Activated CD4-positive, alpha-beta T cell treated with anti-CD3 and anti-CD28 coated beads, Interleukin-2, amount 10 ng/mL, durations not matched to agents 24 days and 14 days (primary cell): ENCODE results near the gene PMPCB. TPM values are rescaled to one million over a fixed set of nuclear protein-coding genes. Genes with fewer than 3 reads are reported as not detected.
A peak's percentile ranks its signal among the peaks of the same experiment; 100 is the strongest.

ENCODE experiments used
- DNase-seq: peaks from one replicate; pipeline ENCODE4 v3.0.0; 2022
- H3K27ac Mint-ChIP-seq: one replicate; pipeline ENCODE4 v1.8.0; 2022; ENCODE audit warnings: mild to moderate bottlenecking, mixed read lengths
- H3K27me3 Mint-ChIP-seq: one replicate; pipeline ENCODE4 v1.8.0; 2022; ENCODE audit warnings: mixed read lengths
- H3K36me3 Mint-ChIP-seq: one replicate; pipeline ENCODE4 v1.8.0; 2022; ENCODE audit warnings: low read depth, mild to moderate bottlenecking, mixed read lengths
- H3K4me1 Mint-ChIP-seq: one replicate; pipeline ENCODE4 v1.8.0; 2021; ENCODE audit warnings: mixed read lengths
- H3K4me3 Mint-ChIP-seq: one replicate; pipeline ENCODE4 v1.8.0; 2022; ENCODE audit warnings: mild to moderate bottlenecking, moderate library complexity, mixed read lengths
- H3K9me3 Mint-ChIP-seq: one replicate; pipeline ENCODE4 v1.8.0; 2021; ENCODE audit warnings: mixed read lengths
- intact Hi-C: fragments of 100-400 bp; cut with micrococcal nuclease; formaldehyde crosslinking; loops from one replicate; pipeline ENCODE4 v1.15.1; 2023
- total RNA-seq: library from RNA; stranded (reverse); gene quantifications from 2 replicates; pipeline ENCODE4 v1.2.3, GENCODE V29; 2022

Gene PMPCB
- total RNA-seq, 1 donor from 2014 or later, result 73.1 TPM

- Mint-ChIP-seq H3K27me3 (peaks cover 12% of the 10 kb centered on the region), H3K4me3 (peak overlapping the region; percentile 99), H3K4me1 (peaks cover 29% of the 10 kb centered on the region), H3K9me3 (no peaks in the 10 kb centered on the region), H3K36me3 (peaks cover 34% of the 10 kb centered on the region), H3K27ac (peak overlapping the region; percentile 95)
- intact Hi-C loops, result loop anchor here (1.0 kb wide), 4 partner anchors 18 to 149 kb away; partner anchors contain the start of genes DNAJC2 and NAPEPLD
- DNase-seq, result no peak
These were observed 573 bp downstream of the PMPCB start for GRCh38 chr7:103297837-103298179.

- DNase-seq, result no peak
- Mint-ChIP-seq H3K27ac (no peak overlapping the region), H3K36me3 (peaks cover 50% of the 10 kb centered on the region), H3K27me3 (no peaks in the 10 kb centered on the region), H3K9me3 (no peaks in the 10 kb centered on the region), H3K4me1 (peaks cover 34% of the 10 kb centered on the region), H3K4me3 (no peak overlapping the region)
- intact Hi-C loops, result no loop called here
These were observed 2.4 kb downstream of the PMPCB start for GRCh38 chr7:103299660-103300059.

- Mint-ChIP-seq H3K4me1 (peaks cover 35% of the 10 kb centered on the region), H3K36me3 (peaks cover 62% of the 10 kb centered on the region), H3K27me3 (no peaks in the 10 kb centered on the region), H3K4me3 (no peak overlapping the region), H3K9me3 (no peaks in the 10 kb centered on the region), H3K27ac (no peak overlapping the region)
- intact Hi-C loops, result no loop called here
- no peak for DNase-seq
These were observed 4.2 kb downstream of the PMPCB start for GRCh38 chr7:103301441-103301840.

- DNase-seq, result no peak
- Mint-ChIP-seq H3K9me3 (no peaks in the 10 kb centered on the region), H3K36me3 (peaks cover 72% of the 10 kb centered on the region), H3K4me3 (no peak overlapping the region), H3K27ac (no peak overlapping the region), H3K4me1 (peaks cover 8% of the 10 kb centered on the region), H3K27me3 (no peaks in the 10 kb centered on the region)
- intact Hi-C loops, result no loop called here
These were observed 10.4 kb downstream of the PMPCB start for GRCh38 chr7:103307503-103308231.

- no peaks in the 10 kb centered on the region for H3K9me3 Mint-ChIP-seq
- H3K4me3 Mint-ChIP-seq, result no peak overlapping the region
- DNase-seq, result no peak
- H3K27ac Mint-ChIP-seq, result no peak overlapping the region
- intact Hi-C loops, result no loop called here
- no peaks in the 10 kb centered on the region for H3K27me3 Mint-ChIP-seq
- peaks cover 84% of the 10 kb centered on the region for H3K36me3 Mint-ChIP-seq
- H3K4me1 Mint-ChIP-seq, result peaks cover 6% of the 10 kb centered on the region
These were observed 17.6 kb downstream of the PMPCB start for GRCh38 chr7:103314852-103315251.

GRCh38 chr7:103316380-103316941 lies 19.2 kb downstream of the PMPCB start:
- DNase-seq, result no peak
- no peaks in the 10 kb centered on the region for H3K27me3 Mint-ChIP-seq
- H3K9me3 Mint-ChIP-seq, result no peaks in the 10 kb centered on the region
- no peak overlapping the region for H3K27ac Mint-ChIP-seq
- no peak overlapping the region for H3K4me3 Mint-ChIP-seq
- intact Hi-C loops, result no loop called here
- H3K4me1 Mint-ChIP-seq, result peaks cover 4% of the 10 kb centered on the region
- peaks cover 77% of the 10 kb centered on the region for H3K36me3 Mint-ChIP-seq

- no peak overlapping the region for H3K27ac Mint-ChIP-seq
- H3K9me3 Mint-ChIP-seq, result no peaks in the 10 kb centered on the region
- H3K4me1 Mint-ChIP-seq, result peaks cover 4% of the 10 kb centered on the region
- no peak for DNase-seq
- intact Hi-C loops, result no loop called here
- peaks cover 77% of the 10 kb centered on the region for H3K36me3 Mint-ChIP-seq
- no peak overlapping the region for H3K4me3 Mint-ChIP-seq
- H3K27me3 Mint-ChIP-seq, result no peaks in the 10 kb centered on the region
These were observed 19.8 kb downstream of the PMPCB start for GRCh38 chr7:103317009-103317408.

GRCh38 chr7:103325744-103326143 lies 28.5 kb downstream of the PMPCB start:
- peaks cover 4% of the 10 kb centered on the region for H3K4me1 Mint-ChIP-seq
- H3K9me3 Mint-ChIP-seq, result no peaks in the 10 kb centered on the region
- intact Hi-C loops, result no loop called here
- H3K27ac Mint-ChIP-seq, result peak overlapping the region; percentile 76
- DNase-seq, result no peak
- no peaks in the 10 kb centered on the region for H3K27me3 Mint-ChIP-seq
- no peak overlapping the region for H3K4me3 Mint-ChIP-seq
- H3K36me3 Mint-ChIP-seq, result peaks cover 43% of the 10 kb centered on the region

- no peak overlapping the region for H3K27ac Mint-ChIP-seq
- intact Hi-C loops, result no loop called here
- peaks cover 24% of the 10 kb centered on the region for H3K4me1 Mint-ChIP-seq
- DNase-seq, result no peak
- H3K36me3 Mint-ChIP-seq, result peaks cover 50% of the 10 kb centered on the region
- no peaks in the 10 kb centered on the region for H3K9me3 Mint-ChIP-seq
- no peaks in the 10 kb centered on the region for H3K27me3 Mint-ChIP-seq
- no peak overlapping the region for H3K4me3 Mint-ChIP-seq
These were observed 39.5 kb downstream of the PMPCB start for GRCh38 chr7:103336761-103337160.

- peaks cover 52% of the 10 kb centered on the region for H3K36me3 Mint-ChIP-seq
- H3K4me3 Mint-ChIP-seq, result no peak overlapping the region
- no peaks in the 10 kb centered on the region for H3K9me3 Mint-ChIP-seq
- DNase-seq, result no peak
- no peak overlapping the region for H3K27ac Mint-ChIP-seq
- H3K27me3 Mint-ChIP-seq, result no peaks in the 10 kb centered on the region
- peaks cover 27% of the 10 kb centered on the region for H3K4me1 Mint-ChIP-seq
- intact Hi-C loops, result no loop called here
These were observed 41.6 kb downstream of the PMPCB start for GRCh38 chr7:103338864-103339263.

GRCh38 chr7:103341466-103341865 lies 44.2 kb downstream of the PMPCB start:
- no peak for DNase-seq
- no peaks in the 10 kb centered on the region for H3K27me3 Mint-ChIP-seq
- no peak overlapping the region for H3K27ac Mint-ChIP-seq
- peaks cover 40% of the 10 kb centered on the region for H3K4me1 Mint-ChIP-seq
- peaks cover 55% of the 10 kb centered on the region for H3K36me3 Mint-ChIP-seq
- no peaks in the 10 kb centered on the region for H3K9me3 Mint-ChIP-seq
- H3K4me3 Mint-ChIP-seq, result no peak overlapping the region
- intact Hi-C loops, result loop anchor here (5.0 to 10.0 kb wide), 4 partner anchors 66 to 1673 kb away; partner anchors contain the start of genes ARMC10, FBXL13 and KMT2E

GRCh38 chr7:103343332-103343731 lies 46.1 kb downstream of the PMPCB start:
- peak overlapping the region; percentile 100 for H3K4me3 Mint-ChIP-seq
- H3K27me3 Mint-ChIP-seq, result no peaks in the 10 kb centered on the region
- H3K4me1 Mint-ChIP-seq, result peaks cover 47% of the 10 kb centered on the region
- intact Hi-C loops, result loop anchor here (5.0 to 10.0 kb wide), 4 partner anchors 64 to 1671 kb away; partner anchors contain the start of genes ARMC10, FBXL13 and KMT2E
- no peaks in the 10 kb centered on the region for H3K9me3 Mint-ChIP-seq
- DNase-seq, result no peak
- peak overlapping the region; percentile 99 for H3K27ac Mint-ChIP-seq
- H3K36me3 Mint-ChIP-seq, result peaks cover 45% of the 10 kb centered on the region

- Mint-ChIP-seq H3K9me3 (no peaks in the 10 kb centered on the region), H3K36me3 (peaks cover 48% of the 10 kb centered on the region), H3K27ac (peak overlapping the region; percentile 99), H3K27me3 (no peaks in the 10 kb centered on the region), H3K4me1 (peaks cover 50% of the 10 kb centered on the region), H3K4me3 (peak overlapping the region; percentile 100)
- intact Hi-C loops, result loop anchor here (1.0 to 10.0 kb wide), 5 partner anchors 47 to 1671 kb away; partner anchors contain the start of genes ARMC10, FBXL13, KMT2E and PMPCB
- peak; percentile 79 for DNase-seq
These were observed 46.7 kb downstream of the PMPCB start for GRCh38 chr7:103343758-103344452.
